HEK293 (cell line): ENCODE results near the gene SWT1.

Experiments
- CTCF ChIA-PET: fragments of 350-600 bp; formaldehyde crosslinking; extraction: SDS; loops from one replicate; lab custom pipeline; 2021; ENCODE audit warnings: antibody characterized with exemption; lab: Yijun Ruan, JAX
- POLR2A ChIA-PET: fragments of 300-600 bp; formaldehyde crosslinking; extraction: SDS; loops from one replicate; lab custom pipeline; 2020; ENCODE audit warnings: antibody characterized with exemption, inconsistent platforms; lab: Yijun Ruan, JAX
- H3K27ac ChIP-seq: fragments of 200-500 bp; sonication (Bioruptor generic); 2 replicates; pipeline ENCODE4 v1.5.1; 2014; ENCODE audit warnings: low read depth, low read length, control low read depth, inconsistent platforms; ENCODE audit errors: extremely low read depth
- H3K36me3 ChIP-seq, 2 experiments: fragments of 200-500 bp in 1 of 2; sonication (Bioruptor generic) in 1 of 2; 1 replicate in 1 of 2; 2 replicates in 1 of 2; pipeline ENCODE4 v1.5.1; 2014 to 2017; ENCODE audit warnings: inconsistent platforms in 2 of 2, low read length in 2 of 2; ENCODE audit not compliant: control insufficient read depth in 2 of 2, insufficient read depth in 1 of 2
- H3K4me1 ChIP-seq: fragments of 200-500 bp; sonication (Bioruptor generic); 2 replicates; pipeline ENCODE4 v1.5.1; 2014; ENCODE audit warnings: mild to moderate bottlenecking, low read length, inconsistent platforms; ENCODE audit not compliant: control insufficient read depth, insufficient read depth
- H3K4me3 ChIP-seq: 2 replicates; pipeline ENCODE4 v1.5.1; 2011; ENCODE audit warnings: low read depth, mild to moderate bottlenecking, control low read depth, low read length, moderate library complexity
- H3K9me3 ChIP-seq: fragments of 200-500 bp; sonication (Bioruptor generic); 2 replicates; pipeline ENCODE4 v1.5.1; 2014; ENCODE audit warnings: low read depth, low read length, inconsistent platforms; ENCODE audit not compliant: control insufficient read depth, insufficient read depth
- GLI4 ChIP-seq: fragments of 450-650 bp; formaldehyde crosslinking; IDR thresholded peaks from 2 replicates; pipeline ENCODE4 v1.5.1; 2016; ENCODE audit warnings: missing biosample characterization, missing genetic modification characterization
- KLF1 ChIP-seq: fragments of 450-650 bp; formaldehyde crosslinking; IDR thresholded peaks from 2 replicates; pipeline ENCODE4 v1.5.1; 2016; ENCODE audit warnings: missing biosample characterization, missing genetic modification characterization
- PRDM1 ChIP-seq: fragments of 450-650 bp; formaldehyde crosslinking; IDR thresholded peaks from 2 replicates; pipeline ENCODE4; 2016; ENCODE audit warnings: missing biosample characterization, missing genetic modification characterization
- SETDB1 ChIP-seq: IDR thresholded peaks from one replicate; pipeline ENCODE4 v1.6.1; 2017; ENCODE audit warnings: mild to moderate bottlenecking, low read length, moderate library complexity, mixed read lengths; ENCODE audit not compliant: insufficient read length
- YY2 ChIP-seq: fragments of 450-650 bp; formaldehyde crosslinking; IDR thresholded peaks from 2 replicates; pipeline ENCODE4 v1.5.1; 2016; ENCODE audit warnings: missing biosample characterization, missing genetic modification characterization
- ZBTB17 ChIP-seq: fragments of 450-650 bp; formaldehyde crosslinking; IDR thresholded peaks from 2 replicates; pipeline ENCODE4 v1.5.1; 2016; ENCODE audit warnings: missing biosample characterization, missing genetic modification characterization
- ZBTB44 ChIP-seq: fragments of 450-650 bp; IDR thresholded peaks from 2 replicates; pipeline ENCODE4 v1.5.1; 2018; ENCODE audit warnings: missing biosample characterization, mild to moderate bottlenecking, missing genetic modification characterization
- ZFHX2 ChIP-seq: fragments of 450-650 bp; formaldehyde crosslinking; conservative IDR thresholded peaks from 2 replicates; pipeline ENCODE4 v1.5.1; 2016; ENCODE audit warnings: missing biosample characterization, missing genetic modification characterization
- ZNF10 ChIP-seq: fragments of 450-650 bp; formaldehyde crosslinking; IDR thresholded peaks from 2 replicates; pipeline ENCODE4 v1.5.1; 2017; ENCODE audit warnings: missing biosample characterization, missing genetic modification characterization
- ZNF140 ChIP-seq: fragments of 450-650 bp; formaldehyde crosslinking; IDR thresholded peaks from 2 replicates; pipeline ENCODE4 v1.5.1; 2016; ENCODE audit warnings: missing biosample characterization, missing genetic modification characterization
- ZNF19 ChIP-seq: fragments of 450-650 bp; formaldehyde crosslinking; IDR thresholded peaks from 2 replicates; pipeline ENCODE4; 2016; ENCODE audit warnings: missing biosample characterization, missing genetic modification characterization, low read depth
- ZNF24 ChIP-seq: fragments of 450-650 bp; formaldehyde crosslinking; IDR thresholded peaks from 2 replicates; pipeline ENCODE4 v1.5.1; 2016; ENCODE audit warnings: missing biosample characterization, missing genetic modification characterization
- ZNF302 ChIP-seq: fragments of 450-650 bp; formaldehyde crosslinking; IDR thresholded peaks from 2 replicates; pipeline ENCODE4 v1.5.1; 2016; ENCODE audit warnings: missing biosample characterization, missing genetic modification characterization, low read depth
- ZNF366 ChIP-seq: fragments of 450-650 bp; formaldehyde crosslinking; conservative IDR thresholded peaks from 2 replicates; pipeline ENCODE4 v1.5.1; 2016; ENCODE audit warnings: missing biosample characterization, missing genetic modification characterization
- ZNF510 ChIP-seq: fragments of 450-650 bp; formaldehyde crosslinking; IDR thresholded peaks from 2 replicates; pipeline ENCODE4 v1.5.1; 2018; ENCODE audit warnings: mild to moderate bottlenecking, missing genetic modification characterization, missing biosample characterization; ENCODE audit not compliant: insufficient replicate concordance
- ZNF521 ChIP-seq: fragments of 450-650 bp; formaldehyde crosslinking; IDR thresholded peaks from 2 replicates; pipeline ENCODE4 v1.5.1; 2017; ENCODE audit warnings: missing biosample characterization, mild to moderate bottlenecking, missing genetic modification characterization
- ZNF571 ChIP-seq: fragments of 450-650 bp; formaldehyde crosslinking; IDR thresholded peaks from 2 replicates; pipeline ENCODE4 v1.5.0; 2017; ENCODE audit warnings: missing biosample characterization, missing genetic modification characterization
- ZNF623 ChIP-seq: fragments of 450-650 bp; formaldehyde crosslinking; IDR thresholded peaks from 2 replicates; pipeline ENCODE4 v1.5.1; 2016; ENCODE audit warnings: missing biosample characterization, missing genetic modification characterization
- ZNF660 ChIP-seq: fragments of 450-650 bp; IDR thresholded peaks from 2 replicates; pipeline ENCODE4 v1.5.1; 2018; ENCODE audit warnings: missing biosample characterization, mild to moderate bottlenecking, missing genetic modification characterization
- ZSCAN4 ChIP-seq: fragments of 450-650 bp; formaldehyde crosslinking; IDR thresholded peaks from 2 replicates; pipeline ENCODE4 v1.5.1; 2017; ENCODE audit warnings: missing biosample characterization, missing genetic modification characterization
- ZSCAN5A ChIP-seq: fragments of 450-650 bp; formaldehyde crosslinking; IDR thresholded peaks from 2 replicates; pipeline ENCODE4 v1.5.1; 2016; ENCODE audit warnings: missing biosample characterization, missing genetic modification characterization
- TF ChIP-seq, protein P1 (sequence below): fragments of 450-650 bp; formaldehyde crosslinking; IDR thresholded peaks from 2 replicates; pipeline ENCODE4 v1.5.1; 2016; ENCODE audit warnings: missing biosample characterization, missing genetic modification characterization
- TF ChIP-seq, protein P2 (sequence below): fragments of 450-650 bp; formaldehyde crosslinking; IDR thresholded peaks from 2 replicates; pipeline ENCODE4 v1.5.1; 2016; ENCODE audit warnings: missing biosample characterization, missing genetic modification characterization, borderline replicate concordance

Gene SWT1

GRCh38 chr1:185158800-185159199 is 1.8 kb downstream of the SWT1 start (continued):
- TF ChIP-seq, protein P1, sequence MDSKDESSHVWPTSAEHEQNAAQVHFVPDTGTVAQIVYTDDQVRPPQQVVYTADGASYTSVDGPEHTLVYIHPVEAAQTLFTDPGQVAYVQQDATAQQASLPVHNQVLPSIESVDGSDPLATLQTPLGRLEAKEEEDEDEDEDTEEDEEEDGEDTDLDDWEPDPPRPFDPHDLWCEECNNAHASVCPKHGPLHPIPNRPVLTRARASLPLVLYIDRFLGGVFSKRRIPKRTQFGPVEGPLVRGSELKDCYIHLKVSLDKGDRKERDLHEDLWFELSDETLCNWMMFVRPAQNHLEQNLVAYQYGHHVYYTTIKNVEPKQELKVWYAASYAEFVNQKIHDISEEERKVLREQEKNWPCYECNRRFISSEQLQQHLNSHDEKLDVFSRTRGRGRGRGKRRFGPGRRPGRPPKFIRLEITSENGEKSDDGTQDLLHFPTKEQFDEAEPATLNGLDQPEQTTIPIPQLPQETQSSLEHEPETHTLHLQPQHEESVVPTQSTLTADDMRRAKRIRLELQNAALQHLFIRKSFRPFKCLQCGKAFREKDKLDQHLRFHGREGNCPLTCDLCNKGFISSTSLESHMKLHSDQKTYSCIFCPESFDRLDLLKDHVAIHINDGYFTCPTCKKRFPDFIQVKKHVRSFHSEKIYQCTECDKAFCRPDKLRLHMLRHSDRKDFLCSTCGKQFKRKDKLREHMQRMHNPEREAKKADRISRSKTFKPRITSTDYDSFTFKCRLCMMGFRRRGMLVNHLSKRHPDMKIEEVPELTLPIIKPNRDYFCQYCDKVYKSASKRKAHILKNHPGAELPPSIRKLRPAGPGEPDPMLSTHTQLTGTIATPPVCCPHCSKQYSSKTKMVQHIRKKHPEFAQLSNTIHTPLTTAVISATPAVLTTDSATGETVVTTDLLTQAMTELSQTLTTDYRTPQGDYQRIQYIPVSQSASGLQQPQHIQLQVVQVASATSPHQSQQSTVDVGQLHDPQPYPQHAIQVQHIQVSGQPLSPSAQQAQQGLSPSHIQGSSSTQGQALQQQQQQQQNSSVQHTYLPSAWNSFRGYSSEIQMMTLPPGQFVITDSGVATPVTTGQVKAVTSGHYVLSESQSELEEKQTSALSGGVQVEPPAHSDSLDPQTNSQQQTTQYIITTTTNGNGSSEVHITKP (tag by site-specific recombination), result peak; percentile 55; the same call in 1 of the 2 replicates
- TF ChIP-seq ZSCAN4 (tag by site-specific recombination) (no peak), ZBTB44 (tag by site-specific recombination) (peak; percentile 52; the same call in 1 of the 2 replicates)
- TF ChIP-seq, protein P2, sequence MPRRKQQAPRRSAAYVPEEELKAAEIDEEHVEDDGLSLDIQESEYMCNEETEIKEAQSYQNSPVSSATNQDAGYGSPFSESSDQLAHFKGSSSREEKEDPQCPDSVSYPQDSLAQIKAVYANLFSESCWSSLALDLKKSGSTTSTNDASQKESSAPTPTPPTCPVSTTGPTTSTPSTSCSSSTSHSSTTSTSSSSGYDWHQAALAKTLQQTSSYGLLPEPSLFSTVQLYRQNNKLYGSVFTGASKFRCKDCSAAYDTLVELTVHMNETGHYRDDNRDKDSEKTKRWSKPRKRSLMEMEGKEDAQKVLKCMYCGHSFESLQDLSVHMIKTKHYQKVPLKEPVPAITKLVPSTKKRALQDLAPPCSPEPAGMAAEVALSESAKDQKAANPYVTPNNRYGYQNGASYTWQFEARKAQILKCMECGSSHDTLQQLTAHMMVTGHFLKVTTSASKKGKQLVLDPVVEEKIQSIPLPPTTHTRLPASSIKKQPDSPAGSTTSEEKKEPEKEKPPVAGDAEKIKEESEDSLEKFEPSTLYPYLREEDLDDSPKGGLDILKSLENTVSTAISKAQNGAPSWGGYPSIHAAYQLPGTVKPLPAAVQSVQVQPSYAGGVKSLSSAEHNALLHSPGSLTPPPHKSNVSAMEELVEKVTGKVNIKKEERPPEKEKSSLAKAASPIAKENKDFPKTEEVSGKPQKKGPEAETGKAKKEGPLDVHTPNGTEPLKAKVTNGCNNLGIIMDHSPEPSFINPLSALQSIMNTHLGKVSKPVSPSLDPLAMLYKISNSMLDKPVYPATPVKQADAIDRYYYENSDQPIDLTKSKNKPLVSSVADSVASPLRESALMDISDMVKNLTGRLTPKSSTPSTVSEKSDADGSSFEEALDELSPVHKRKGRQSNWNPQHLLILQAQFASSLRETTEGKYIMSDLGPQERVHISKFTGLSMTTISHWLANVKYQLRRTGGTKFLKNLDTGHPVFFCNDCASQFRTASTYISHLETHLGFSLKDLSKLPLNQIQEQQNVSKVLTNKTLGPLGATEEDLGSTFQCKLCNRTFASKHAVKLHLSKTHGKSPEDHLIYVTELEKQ (tag by site-specific recombination), result no peak

DNA sequence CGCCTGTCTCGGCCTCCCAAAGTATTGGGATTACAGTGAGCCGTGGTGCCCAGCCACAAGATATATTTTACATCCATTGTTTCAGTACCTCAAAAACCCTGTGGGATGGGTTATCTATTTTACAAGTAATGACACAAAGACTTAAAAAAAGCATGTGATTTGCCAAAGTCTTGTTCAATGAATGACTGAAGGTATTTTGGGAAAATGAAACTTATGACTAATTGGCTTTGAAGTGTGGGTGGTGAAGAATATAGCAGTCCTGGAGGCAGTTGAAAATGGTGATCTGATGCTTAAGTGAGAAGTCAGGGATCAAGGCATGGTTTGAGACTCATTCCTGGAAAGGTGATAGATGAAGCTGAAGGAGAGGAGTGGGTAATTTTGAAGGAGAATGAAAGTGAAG is 3.0 kb downstream of the SWT1 start:
- H3K36me3 ChIP-seq, result no peaks in the 10 kb centered on the region
- no peaks in the 10 kb centered on the region for H3K9me3 ChIP-seq
- CTCF ChIA-PET, result interaction anchor here (6.2 kb wide), 1 partner anchor 10 kb away, joined by 64 read pairs; no protein-coding TSS in a partner anchor
- POLR2A ChIA-PET, result no interaction called here
- H3K4me3 ChIP-seq, result no peak overlapping the region
- no peaks in the 10 kb centered on the region for H3K4me1 ChIP-seq
- TF ChIP-seq ZNF660, result no peak
- TF ChIP-seq ZNF623, result no peak
- peak; percentile 59; the same call in 1 of the 2 replicates for TF ChIP-seq PRDM1 (tag by site-specific recombination)
- no peak for TF ChIP-seq SETDB1
- peak; percentile 20; the same call in 1 of the 2 replicates for TF ChIP-seq ZFHX2 (tag by site-specific recombination)
- no peak for TF ChIP-seq ZNF521 (tag by site-specific recombination)
- no peak for TF ChIP-seq ZNF10 (tag by site-specific recombination)
- no peak overlapping the region for H3K27ac ChIP-seq

GRCh38 chr1:185162491-185162890 is 5.5 kb downstream of the SWT1 start:
- H3K27ac ChIP-seq, result no peak overlapping the region
- no peaks in the 10 kb centered on the region for H3K4me1 ChIP-seq
- TF ChIP-seq KLF1 (tag by site-specific recombination) (no peak), ZNF510 (tag by site-specific recombination) (no peak), ZNF302 (tag by site-specific recombination) (no peak), ZNF366 (tag by site-specific recombination) (no peak), ZBTB17 (tag by site-specific recombination) (no peak), ZNF571 (tag by site-specific recombination) (no peak), ZNF19 (tag by site-specific recombination) (no peak), ZNF140 (tag by site-specific recombination) (no peak), ZSCAN5A (tag by site-specific recombination) (no peak), YY2 (tag by site-specific recombination) (no peak), GLI4 (tag by site-specific recombination) (no peak), ZNF24 (tag by site-specific recombination) (no peak), SETDB1 (no peak)
- POLR2A ChIA-PET, result no interaction called here
- no peaks in the 10 kb centered on the region for H3K9me3 ChIP-seq
- peaks cover 0 to 5% of the 10 kb centered on the region in 2 experiments; a peak in 1 of 3 replicates for H3K36me3 ChIP-seq
- H3K4me3 ChIP-seq, result no peak overlapping the region
- CTCF ChIA-PET, result interaction anchor here (6.2 kb wide), 1 partner anchor 7 kb away, joined by 64 read pairs; no protein-coding TSS in a partner anchor
